HFF-Myc (cell line): ENCODE data around the gene GOLGA6A.
"Not testable (repeated sequence)": the region's sequence is repeated elsewhere in the genome, so short reads cannot be mapped to it uniquely, and the experiment has no call there.

Experiments
- DNase-seq: peaks from one replicate; pipeline ENCODE4 v3.0.0-alpha.2; 2011; ENCODE audit warnings: low read depth; ENCODE audit errors: extremely low read depth
- H3K4me3 ChIP-seq: replicated peaks from 2 replicates; pipeline ENCODE4 v1.5.1; 2011; ENCODE audit warnings: low read depth, mild to moderate bottlenecking, control low read depth, low read length
- TF ChIP-seq, protein P1 (sequence below): IDR thresholded peaks from 2 replicates; pipeline ENCODE4 v1.5.1; 2012; ENCODE audit warnings: mild to moderate bottlenecking, low read depth, low read length, control low read depth; ENCODE audit errors: missing control alignments

Gene GOLGA6A, protein sequence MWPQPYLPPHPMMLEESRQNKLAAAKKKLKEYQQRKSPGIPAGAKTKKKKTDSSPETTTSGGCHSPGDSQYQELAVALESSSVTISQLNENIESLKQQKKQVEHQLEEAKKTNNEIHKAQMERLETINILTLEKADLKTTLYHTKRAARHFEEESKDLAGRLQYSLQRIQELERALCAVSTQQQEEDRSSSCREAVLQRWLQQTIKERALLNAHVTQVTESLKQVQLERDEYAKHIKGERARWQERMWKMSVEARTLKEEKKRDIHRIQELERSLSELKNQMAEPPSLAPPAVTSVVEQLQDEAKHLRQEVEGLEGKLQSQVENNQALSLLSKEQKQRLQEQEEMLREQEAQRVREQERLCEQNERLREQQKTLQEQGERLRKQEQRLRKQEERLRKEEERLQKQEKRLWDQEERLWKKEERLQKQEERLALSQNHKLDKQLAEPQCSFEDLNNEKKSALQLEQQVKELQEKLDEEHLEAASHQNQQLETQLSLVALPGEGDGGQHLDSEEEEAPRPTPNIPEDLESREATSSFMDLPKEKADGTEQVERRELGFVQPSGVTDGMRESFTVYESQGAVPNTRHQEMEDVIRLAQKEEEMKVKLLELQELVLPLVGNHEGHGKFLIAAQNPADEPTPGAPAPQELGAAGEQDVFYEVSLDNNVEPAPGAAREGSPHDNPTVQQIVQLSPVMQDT

GRCh38 chr15:74082450-74082849 lies at the start of gene GOLGA6A:
Gene GOLGA6A (minus strand): TSS chr15:74082550. CDS start chr15:74082509, 41 bp downstream.
- not testable (repeated sequence) for DNase-seq, H3K4me3 ChIP-seq

GRCh38 chr15:74131628-74132413 lies 49.5 kb upstream of the GOLGA6A start:
- DNase-seq = no peak
- TF ChIP-seq, protein P1, sequence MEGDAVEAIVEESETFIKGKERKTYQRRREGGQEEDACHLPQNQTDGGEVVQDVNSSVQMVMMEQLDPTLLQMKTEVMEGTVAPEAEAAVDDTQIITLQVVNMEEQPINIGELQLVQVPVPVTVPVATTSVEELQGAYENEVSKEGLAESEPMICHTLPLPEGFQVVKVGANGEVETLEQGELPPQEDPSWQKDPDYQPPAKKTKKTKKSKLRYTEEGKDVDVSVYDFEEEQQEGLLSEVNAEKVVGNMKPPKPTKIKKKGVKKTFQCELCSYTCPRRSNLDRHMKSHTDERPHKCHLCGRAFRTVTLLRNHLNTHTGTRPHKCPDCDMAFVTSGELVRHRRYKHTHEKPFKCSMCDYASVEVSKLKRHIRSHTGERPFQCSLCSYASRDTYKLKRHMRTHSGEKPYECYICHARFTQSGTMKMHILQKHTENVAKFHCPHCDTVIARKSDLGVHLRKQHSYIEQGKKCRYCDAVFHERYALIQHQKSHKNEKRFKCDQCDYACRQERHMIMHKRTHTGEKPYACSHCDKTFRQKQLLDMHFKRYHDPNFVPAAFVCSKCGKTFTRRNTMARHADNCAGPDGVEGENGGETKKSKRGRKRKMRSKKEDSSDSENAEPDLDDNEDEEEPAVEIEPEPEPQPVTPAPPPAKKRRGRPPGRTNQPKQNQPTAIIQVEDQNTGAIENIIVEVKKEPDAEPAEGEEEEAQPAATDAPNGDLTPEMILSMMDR = no peak
- H3K4me3 ChIP-seq = no peak overlapping the region

- DNase-seq = no peak
- H3K4me3 ChIP-seq = no peak overlapping the region
- TF ChIP-seq, protein P1 = no peak
Measured at GRCh38 chr15:74130849-74131627, 48.7 kb upstream of the GOLGA6A start.

DNA sequence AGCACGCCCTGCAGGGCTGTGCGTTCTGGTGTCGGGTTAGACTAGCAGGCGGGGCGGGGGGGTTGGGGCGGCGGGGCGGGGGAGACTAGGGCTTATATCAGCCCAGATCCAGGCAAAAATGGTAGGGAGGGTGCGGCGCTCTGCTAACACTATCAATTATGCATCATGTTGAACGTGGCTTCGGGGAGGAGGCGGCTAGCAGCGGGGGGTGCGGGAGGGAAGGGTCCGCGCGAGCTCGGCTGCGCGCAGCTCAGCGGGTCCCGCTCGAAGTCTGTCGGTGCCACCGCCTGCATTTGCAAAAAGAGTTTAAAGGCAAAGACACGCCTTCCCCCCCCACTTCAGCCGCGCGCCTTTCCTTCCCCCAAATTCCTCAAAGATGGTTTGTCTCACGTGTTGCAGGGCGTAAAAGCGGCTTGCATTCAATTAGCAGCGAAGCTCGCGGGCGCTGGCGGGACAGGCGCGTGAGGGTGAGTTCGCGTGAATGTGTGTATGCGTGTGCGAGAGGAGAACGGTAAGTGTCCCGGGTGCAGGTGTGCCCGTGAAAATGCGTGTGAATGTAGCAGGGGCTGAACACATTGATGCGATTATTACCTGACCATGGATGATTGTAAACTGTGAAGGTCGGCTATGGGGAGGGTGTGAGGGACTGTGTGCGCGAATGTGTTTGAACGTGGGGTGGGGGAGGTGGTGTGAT lies 48.0 kb upstream of the GOLGA6A start, which contains the start of gene ISLR2:
ISLR2 (plus strand) TSS at position 432 of the 694 bp plus-strand sequence. CDS start 2,169 bp downstream, outside the sequence.
- TF ChIP-seq, protein P1 = no peak
- no peak for DNase-seq
- H3K4me3 ChIP-seq = no peak within 1 kb of the TSS

DNA sequence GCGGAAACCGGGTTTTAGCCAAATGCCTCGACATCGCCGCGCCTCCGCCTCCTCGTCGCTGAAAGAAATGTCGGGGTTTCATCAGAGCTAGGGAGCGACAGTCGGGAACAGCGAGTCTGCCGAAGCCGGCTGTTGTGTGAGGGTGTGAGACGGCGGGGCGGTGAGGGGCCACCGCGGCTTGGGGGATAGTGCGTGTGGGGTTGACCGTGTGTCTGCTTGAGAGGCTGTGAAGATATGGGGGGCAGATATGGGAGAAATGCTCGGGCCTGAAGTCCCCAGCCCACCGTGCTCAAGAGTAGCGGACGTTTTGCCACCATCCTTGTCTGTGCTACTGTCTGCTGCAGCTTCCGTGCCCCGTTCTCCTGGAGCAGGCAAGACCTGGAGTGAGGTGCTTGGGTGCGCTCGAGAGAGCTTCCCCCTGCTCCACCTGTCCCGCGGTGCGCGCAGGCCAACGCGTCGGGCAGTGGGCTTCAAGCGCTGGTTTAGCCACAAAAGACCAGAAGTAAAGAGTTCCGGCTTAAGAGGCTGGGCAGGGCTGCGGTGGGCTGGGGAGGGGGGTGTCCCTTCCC lies 47.3 kb upstream of the GOLGA6A start:
- TF ChIP-seq, protein P1 = no peak
- DNase-seq = no peak
- H3K4me3 ChIP-seq = no peak overlapping the region

GRCh38 chr15:74128785-74129585 lies 46.6 kb upstream of the GOLGA6A start:
- no peak for DNase-seq
- TF ChIP-seq, protein P1 = no peak
- no peak overlapping the region for H3K4me3 ChIP-seq
